T1000 (cell line): ENCODE results near the gene TPPP2.

Experiments
- DNase-seq: peaks from one replicate; lab custom pipeline; 2025; ENCODE audit warnings: mixed read lengths; lab: John Stamatoyannopoulos, UW

The TPPP2 gene

GRCh38 chr14:21057803-21058675 lies 28.0 kb downstream of the TPPP2 start, which contains the start of gene RNASE8:
RNASE8 (plus strand) TSS chr14:21057822; CDS start chr14:21057893, 71 bp downstream.
- DNase-seq: no peak

- no peak for DNase-seq
Observed at GRCh38 chr14:21058903-21059302, 28.9 kb downstream of the TPPP2 start.

- no peak for DNase-seq
Observed at GRCh38 chr14:21059842-21060613, 30.0 kb downstream of the TPPP2 start.

GRCh38 chr14:21060614-21061346 lies 30.8 kb downstream of the TPPP2 start:
- no peak for DNase-seq

GRCh38 chr14:21061347-21061668 lies 31.3 kb downstream of the TPPP2 start:
- no peak for DNase-seq

- DNase-seq: peak; percentile 24
Observed at GRCh38 chr14:21063479-21063878, 33.5 kb downstream of the TPPP2 start.

GRCh38 chr14:21066882-21067502 lies 37.0 kb downstream of the TPPP2 start:
- DNase-seq: no peak

- no peak for DNase-seq
Observed at GRCh38 chr14:21068521-21069387, 38.7 kb downstream of the TPPP2 start.

GRCh38 chr14:21069388-21070082 lies 39.5 kb downstream of the TPPP2 start:
- peak; percentile 41 for DNase-seq

- DNase-seq: no peak
Observed at GRCh38 chr14:21070083-21070609, 40.1 kb downstream of the TPPP2 start, which contains the start of gene ARHGEF40. ARHGEF40 (plus strand) TSS chr14:21070304; CDS start chr14:21070397, 93 bp downstream.

GRCh38 chr14:21070610-21071224 lies 40.7 kb downstream of the TPPP2 start:
- DNase-seq: peak; percentile 24

GRCh38 chr14:21071225-21072030 lies 41.4 kb downstream of the TPPP2 start:
- peak; percentile 56 for DNase-seq

GRCh38 chr14:21072031-21072473 lies 42.0 kb downstream of the TPPP2 start:
- DNase-seq: no peak

GRCh38 chr14:21072781-21073339 lies 42.8 kb downstream of the TPPP2 start:
- DNase-seq: no peak

GRCh38 chr14:21073921-21074320 lies 43.9 kb downstream of the TPPP2 start:
- DNase-seq: no peak

GRCh38 chr14:21074398-21075272 lies 44.6 kb downstream of the TPPP2 start:
- no peak for DNase-seq
